ENCODE results near the gene POLR1B. TPM values are rescaled to one million over a fixed set of nuclear protein-coding genes. Genes with fewer than 3 reads are reported as not detected.

Gene POLR1B
- total and polyA plus RNA-seq, 7 donors, result 6.5 to 22.8 (median 13.2) TPM

- H3K4me3 ChIP-seq, result no peak overlapping the region
- no peak overlapping the region for H3K27ac ChIP-seq
- no peak for TF ChIP-seq CTCF (IDR thresholded peaks at IDR 0.05)
- ATAC-seq, result no peak
- intact Hi-C loops (cut with DNase I), result no loop called here
- H3K27me3 ChIP-seq (ENCODE audit: insufficient read depth in 3 of 3, low read length in 2 of 3), result no peaks in the 10 kb centered on the region
- H3K9me3 ChIP-seq, result no peaks in the 10 kb centered on the region
- no peak for DNase-seq
- peaks cover 0 to 27% of the 10 kb centered on the region in 2 donors for H3K36me3 ChIP-seq (ENCODE audit: insufficient read depth in 1 of 2, low read depth in 1 of 2)
- 90 to 97% (median 97%) methylated on average over 10 of the region's 10 CpGs for WGBS, 3 donors
- H3K4me1 ChIP-seq, result peaks cover 7% of the 10 kb centered on the region
These were observed 55.5 kb downstream of the POLR1B start for GRCh38 chr2:112597537-112598322.

- no peak for TF ChIP-seq CTCF (IDR thresholded peaks at IDR 0.05)
- H3K4me1 ChIP-seq, result peaks cover 7% of the 10 kb centered on the region
- DNase-seq, result no peak
- no peak overlapping the region for H3K27ac ChIP-seq
- H3K4me3 ChIP-seq, result no peak overlapping the region
- no peak for ATAC-seq
- 73 to 84% (median 78%) methylated on average over 3 of the region's 3 CpGs for WGBS, 3 donors
- intact Hi-C loops (cut with DNase I), result loop anchor here (1.0 to 10.0 kb wide), 5 partner anchors 47 to 354 kb away; partner anchors contain the start of gene SLC20A1 (in 1 of the 2)
- no peaks in the 10 kb centered on the region for H3K27me3 ChIP-seq (ENCODE audit: insufficient read depth in 3 of 3, low read length in 2 of 3)
- no peaks in the 10 kb centered on the region for H3K9me3 ChIP-seq
- H3K36me3 ChIP-seq (ENCODE audit: insufficient read depth in 1 of 2, low read depth in 1 of 2), result no peaks in the 10 kb centered on the region
These were observed 58.4 kb downstream of the POLR1B start for GRCh38 chr2:112600634-112601033.

GRCh38 chr2:112601754-112602153 lies 59.5 kb downstream of the POLR1B start:
- Histone ChIP-seq H3K9me3 (no peaks in the 10 kb centered on the region), H3K27ac (no peak overlapping the region), H3K4me1 (peaks cover 7% of the 10 kb centered on the region), H3K36me3 (ENCODE audit: insufficient read depth in 1 of 2, low read depth in 1 of 2) (no peaks in the 10 kb centered on the region), H3K27me3 (ENCODE audit: insufficient read depth in 3 of 3, low read length in 2 of 3) (no peaks in the 10 kb centered on the region), H3K4me3 (no peak overlapping the region)
- 81 to 88% (median 87%) methylated on average over 3 of the region's 3 CpGs for WGBS, 3 donors
- intact Hi-C loops (cut with DNase I), result loop anchor here (5.0 to 10.0 kb wide), 4 partner anchors 46 to 353 kb away; partner anchors contain the start of gene SLC20A1 (in 1 of the 2)
- DNase-seq (no peak), ATAC-seq (no peak)
- TF ChIP-seq CTCF (IDR thresholded peaks at IDR 0.05), result no peak

- WGBS, 3 donors, result 95 to 98% (median 96%) methylated on average over 3 of the region's 3 CpGs
- ATAC-seq (no peak), DNase-seq (no peak)
These were observed 60.7 kb downstream of the POLR1B start for GRCh38 chr2:112602917-112603316.

More at GRCh38 chr2:112602917-112603316, 60.7 kb downstream of the POLR1B start:
- Histone ChIP-seq H3K9me3 (no peaks in the 10 kb centered on the region), H3K4me1 (peaks cover 7% of the 10 kb centered on the region), H3K27me3 (ENCODE audit: insufficient read depth in 3 of 3, low read length in 2 of 3) (no peaks in the 10 kb centered on the region), H3K4me3 (no peak overlapping the region), H3K36me3 (ENCODE audit: insufficient read depth in 1 of 2, low read depth in 1 of 2) (no peaks in the 10 kb centered on the region), H3K27ac (no peak overlapping the region)
- intact Hi-C loops (cut with DNase I), result loop anchor here (5.0 to 10.0 kb wide), 4 partner anchors 44 to 352 kb away; partner anchors contain the start of gene SLC20A1 (in 1 of the 2)
- TF ChIP-seq CTCF (IDR thresholded peaks at IDR 0.05), result no peak

Measured in psoas muscle (tissue), 8 donors.